ENCODE data around the gene MYDGF. TPM values are rescaled to one million over a fixed set of nuclear protein-coding genes. Genes with fewer than 3 reads are reported as not detected.

The MYDGF gene
- total and polyA plus RNA-seq, 9 of the 15 experiments (the other 6 are each of a cell fraction or from before 2014, with no cell fraction given) = 4.2 to 141 (median 82.1) TPM

- TF ChIP-seq CTCF (IDR thresholded peaks at IDR 0.05 in 2 of 3, conservative IDR thresholded peaks at IDR 0.05 in 1 of 3; ENCODE audit: insufficient read depth in 2 of 3, low read depth in 1 of 3, low read length in 3 of 3) (peak; percentile 48 to 64 (median 55); a peak in 5 of 6 replicates), LARP7 (IDR thresholded peaks at IDR 0.05) (0 out of 2 replicates have a peak, but pooled peaks have one; percentile 22), HDAC1 (IDR thresholded peaks at IDR 0.05) (no peak), SMARCA4 (IDR thresholded peaks at IDR 0.05) (0 out of 2 replicates have a peak, but pooled peaks have one; percentile 41), ZNF431 (CRISPR knock-in tag; IDR thresholded peaks at IDR 0.05) (no peak), RCOR1 (IDR thresholded peaks at IDR 0.05; ENCODE audit: borderline replicate concordance in 1 of 2, low read depth in 2 of 2, low read length in 2 of 2) (peak in 1 of 2 experiments; percentile 45; a peak in 1 of 4 replicates), ZNF274 (IDR thresholded peaks at IDR 0.05; ENCODE audit: borderline replicate concordance, low read depth, low read length) (no peak), NCOA6 (IDR thresholded peaks at IDR 0.05) (no peak), ETV5 (CRISPR knock-in tag; IDR thresholded peaks at IDR 0.05; ENCODE audit: low read depth) (0 out of 2 replicates have a peak, but pooled peaks have one; percentile 36), ZNF766 (CRISPR knock-in tag; conservative IDR thresholded peaks at IDR 0.05) (no peak), NFE2 (IDR thresholded peaks at IDR 0.05; ENCODE audit: low read depth) (no peak), POLR2B (IDR thresholded peaks at IDR 0.05; ENCODE audit: low read depth, partially characterized antibody) (no peak), NR0B1 (IDR thresholded peaks at IDR 0.05; ENCODE audit: partially characterized antibody) (no peak), NEUROD1 (IDR thresholded peaks at IDR 0.05; ENCODE audit: borderline replicate concordance, low read depth, low read length, partially characterized antibody) (no peak), EZH2 (IDR thresholded peaks at IDR 0.05; ENCODE audit: borderline replicate concordance, low read depth, low read length) (no peak), ETV1 (tag; conservative IDR thresholded peaks at IDR 0.05; ENCODE audit: low read depth) (peak; percentile 58; the same call in 1 of the 2 replicates), ZBTB7A (IDR thresholded peaks at IDR 0.05; ENCODE audit: borderline replicate concordance, control insufficient read depth, low read depth, low read length) (peak; percentile 88; the same call in 1 of the 2 replicates), ETS2 (tag; IDR thresholded peaks at IDR 0.05; ENCODE audit: borderline replicate concordance, poor library complexity, severe bottlenecking) (no peak), HNRNPL (IDR thresholded peaks at IDR 0.05; ENCODE audit: low read depth, low read length) (no peak), BDP1 (IDR thresholded peaks at IDR 0.05; ENCODE audit: insufficient read depth, insufficient read length) (no peak), CBFA2T2 (conservative IDR thresholded peaks at IDR 0.05) (peak; percentile 51; the same call in 1 of the 2 replicates), MIER1 (IDR thresholded peaks at IDR 0.05; ENCODE audit: low read depth) (no peak), KDM1A (IDR thresholded peaks at IDR 0.05) (no peak), TAL1 (IDR thresholded peaks at IDR 0.05) (peak; percentile 4; the same call in 1 of the 2 replicates), KAT8 (IDR thresholded peaks at IDR 0.05; ENCODE audit: low read depth) (no peak), ZNF277 (CRISPR knock-in tag; IDR thresholded peaks at IDR 0.05; ENCODE audit: borderline replicate concordance) (no peak)
Measured at GRCh38 chr19:4622695-4623421, 47.3 kb downstream of the MYDGF start (continued).

Data from K562 (cell line).